Measurements from ENCODE around the gene STX11.
A peak's percentile ranks its signal among the peaks of the same experiment; 100 is the strongest.

Gene STX11

GRCh38 chr6:144194293-144194810 is 44.0 kb downstream of the STX11 start:
- Mint-ChIP-seq H3K27ac (no peak overlapping the region), H3K27me3 (no peaks in the 10 kb centered on the region)

GRCh38 chr6:144195671-144196270 is 45.5 kb downstream of the STX11 start:
- peaks cover 2% of the 10 kb centered on the region for H3K27me3 Mint-ChIP-seq
- peaks cover 13% of the 10 kb centered on the region for H3K4me1 Mint-ChIP-seq (ENCODE audit: low read depth)

More at GRCh38 chr6:144194293-144194810, 44.0 kb downstream of the STX11 start:
- H3K36me3 Mint-ChIP-seq (ENCODE audit: low read depth): peaks cover 7% of the 10 kb centered on the region
- H3K4me3 Mint-ChIP-seq: no peak overlapping the region
- peaks cover 7% of the 10 kb centered on the region for H3K9me3 Mint-ChIP-seq
- DNase-seq: no peak
- peaks cover 13% of the 10 kb centered on the region for H3K4me1 Mint-ChIP-seq (ENCODE audit: low read depth)

GRCh38 chr6:144197919-144198318 is 47.6 kb downstream of the STX11 start:
- Mint-ChIP-seq H3K36me3 (ENCODE audit: low read depth) (no peaks in the 10 kb centered on the region), H3K27ac (no peak overlapping the region), H3K4me3 (no peak overlapping the region), H3K9me3 (peaks cover 29% of the 10 kb centered on the region), H3K27me3 (peaks cover 2% of the 10 kb centered on the region), H3K4me1 (ENCODE audit: low read depth) (peaks cover 13% of the 10 kb centered on the region)
- no peak for DNase-seq

More at GRCh38 chr6:144195671-144196270, 45.5 kb downstream of the STX11 start:
- H3K27ac Mint-ChIP-seq: no peak overlapping the region
- DNase-seq: no peak
- H3K4me3 Mint-ChIP-seq: no peak overlapping the region
- H3K9me3 Mint-ChIP-seq: peaks cover 15% of the 10 kb centered on the region
- no peaks in the 10 kb centered on the region for H3K36me3 Mint-ChIP-seq (ENCODE audit: low read depth)

- Mint-ChIP-seq H3K27me3 (peaks cover 15% of the 10 kb centered on the region), H3K9me3 (peaks cover 52% of the 10 kb centered on the region), H3K4me1 (ENCODE audit: low read depth) (peaks cover 11% of the 10 kb centered on the region), H3K36me3 (ENCODE audit: low read depth) (no peaks in the 10 kb centered on the region), H3K27ac (no peak overlapping the region), H3K4me3 (no peak overlapping the region)
- no peak for DNase-seq
Observed at GRCh38 chr6:144202879-144203468, 52.7 kb downstream of the STX11 start.

- peaks cover 7% of the 10 kb centered on the region for H3K9me3 Mint-ChIP-seq
- no peak overlapping the region for H3K4me3 Mint-ChIP-seq
- no peak overlapping the region for H3K27ac Mint-ChIP-seq
- DNase-seq: no peak
- peaks cover 24% of the 10 kb centered on the region for H3K27me3 Mint-ChIP-seq
- H3K36me3 Mint-ChIP-seq (ENCODE audit: low read depth): peaks cover 3% of the 10 kb centered on the region
- H3K4me1 Mint-ChIP-seq (ENCODE audit: low read depth): peaks cover 18% of the 10 kb centered on the region
Observed at GRCh38 chr6:144211160-144211559, 60.8 kb downstream of the STX11 start.

GRCh38 chr6:144213315-144213714 is 63.0 kb downstream of the STX11 start:
- H3K27me3 Mint-ChIP-seq: peaks cover 17% of the 10 kb centered on the region
- DNase-seq: no peak
- H3K4me3 Mint-ChIP-seq: no peak overlapping the region
- peaks cover 35% of the 10 kb centered on the region for H3K4me1 Mint-ChIP-seq (ENCODE audit: low read depth)
- H3K27ac Mint-ChIP-seq: no peak overlapping the region
- H3K9me3 Mint-ChIP-seq: peaks cover 7% of the 10 kb centered on the region
- peaks cover 5% of the 10 kb centered on the region for H3K36me3 Mint-ChIP-seq (ENCODE audit: low read depth)

GRCh38 chr6:144214029-144214428 is 63.7 kb downstream of the STX11 start:
- no peak for DNase-seq
- H3K4me3 Mint-ChIP-seq: no peak overlapping the region
- peaks cover 40% of the 10 kb centered on the region for H3K4me1 Mint-ChIP-seq (ENCODE audit: low read depth)
- peaks cover 5% of the 10 kb centered on the region for H3K36me3 Mint-ChIP-seq (ENCODE audit: low read depth)
- peaks cover 7% of the 10 kb centered on the region for H3K9me3 Mint-ChIP-seq
- H3K27ac Mint-ChIP-seq: no peak overlapping the region
- H3K27me3 Mint-ChIP-seq: peaks cover 14% of the 10 kb centered on the region

GRCh38 chr6:144214622-144215401 is 64.5 kb downstream of the STX11 start:
- Mint-ChIP-seq H3K36me3 (ENCODE audit: low read depth) (peaks cover 5% of the 10 kb centered on the region), H3K4me3 (peak overlapping the region; percentile 90), H3K27ac (peak overlapping the region; percentile 100), H3K9me3 (peaks cover 7% of the 10 kb centered on the region), H3K27me3 (peaks cover 9% of the 10 kb centered on the region), H3K4me1 (ENCODE audit: low read depth) (peaks cover 42% of the 10 kb centered on the region)
- DNase-seq: peak; percentile 39

- Mint-ChIP-seq H3K9me3 (peaks cover 7% of the 10 kb centered on the region), H3K36me3 (ENCODE audit: low read depth) (peaks cover 5% of the 10 kb centered on the region), H3K27me3 (peaks cover 4% of the 10 kb centered on the region), H3K27ac (peak overlapping the region; percentile 100), H3K4me1 (ENCODE audit: low read depth) (peaks cover 42% of the 10 kb centered on the region), H3K4me3 (peak overlapping the region; percentile 90)
- DNase-seq: no peak
Observed at GRCh38 chr6:144215402-144215931, 65.2 kb downstream of the STX11 start.

GRCh38 chr6:144215932-144216667 is 65.8 kb downstream of the STX11 start:
- Mint-ChIP-seq H3K36me3 (ENCODE audit: low read depth) (peaks cover 5% of the 10 kb centered on the region), H3K4me3 (peak overlapping the region; percentile 90), H3K27me3 (peaks cover 3% of the 10 kb centered on the region), H3K27ac (peak overlapping the region; percentile 100), H3K4me1 (ENCODE audit: low read depth) (peaks cover 41% of the 10 kb centered on the region), H3K9me3 (peaks cover 7% of the 10 kb centered on the region)
- peak; percentile 97 for DNase-seq

GRCh38 chr6:144216668-144217218 is 66.4 kb downstream of the STX11 start:
- H3K27me3 Mint-ChIP-seq: peaks cover 3% of the 10 kb centered on the region
- H3K36me3 Mint-ChIP-seq (ENCODE audit: low read depth): peaks cover 5% of the 10 kb centered on the region
- H3K27ac Mint-ChIP-seq: peak overlapping the region; percentile 100
- H3K4me1 Mint-ChIP-seq (ENCODE audit: low read depth): peaks cover 37% of the 10 kb centered on the region
- H3K9me3 Mint-ChIP-seq: peaks cover 7% of the 10 kb centered on the region
- H3K4me3 Mint-ChIP-seq: peak overlapping the region; percentile 90
- no peak for DNase-seq

GRCh38 chr6:144217264-144217663 is 66.9 kb downstream of the STX11 start:
- peaks cover 5% of the 10 kb centered on the region for H3K36me3 Mint-ChIP-seq (ENCODE audit: low read depth)
- DNase-seq: no peak
- H3K4me3 Mint-ChIP-seq: peak overlapping the region; percentile 90
- peaks cover 37% of the 10 kb centered on the region for H3K4me1 Mint-ChIP-seq (ENCODE audit: low read depth)
- peaks cover 7% of the 10 kb centered on the region for H3K9me3 Mint-ChIP-seq
- no peak overlapping the region for H3K27ac Mint-ChIP-seq
- H3K27me3 Mint-ChIP-seq: peaks cover 3% of the 10 kb centered on the region

- H3K4me1 Mint-ChIP-seq (ENCODE audit: low read depth): peaks cover 37% of the 10 kb centered on the region
- H3K27me3 Mint-ChIP-seq: peaks cover 3% of the 10 kb centered on the region
- no peak overlapping the region for H3K27ac Mint-ChIP-seq
- peaks cover 5% of the 10 kb centered on the region for H3K36me3 Mint-ChIP-seq (ENCODE audit: low read depth)
- no peak overlapping the region for H3K4me3 Mint-ChIP-seq
- no peak for DNase-seq
- H3K9me3 Mint-ChIP-seq: peaks cover 7% of the 10 kb centered on the region
Observed at GRCh38 chr6:144217797-144218196, 67.5 kb downstream of the STX11 start.

Measured in activated T-cell treated with anti-CD3 and anti-CD28 coated beads, Interleukin-2, amount 50 U/mL, for 24 hours (primary cell).